LNCAP (cell line): ENCODE data around the gene TUBGCP3.

Experiments
- CTCF ChIP-seq: fragments of 450-650 bp; IDR thresholded peaks from 2 replicates; pipeline ENCODE4 v1.5.1; 2017; ENCODE audit warnings: mild to moderate bottlenecking

Gene TUBGCP3

GRCh38 chr13:112573710-112574109 is 14.2 kb downstream of the TUBGCP3 start:
- TF ChIP-seq CTCF = no peak

GRCh38 chr13:112572366-112572765 is 15.6 kb downstream of the TUBGCP3 start:
- TF ChIP-seq CTCF = no peak

- no peak for TF ChIP-seq CTCF
Observed at GRCh38 chr13:112569821-112570220, 18.1 kb downstream of the TUBGCP3 start.

- TF ChIP-seq CTCF = no peak
Observed at GRCh38 chr13:112567161-112567862, 20.6 kb downstream of the TUBGCP3 start.

GRCh38 chr13:112562786-112563383 is 25.1 kb downstream of the TUBGCP3 start:
- no peak for TF ChIP-seq CTCF

GRCh38 chr13:112562254-112562653 is 25.7 kb downstream of the TUBGCP3 start:
- TF ChIP-seq CTCF = no peak

GRCh38 chr13:112561478-112561877 is 26.5 kb downstream of the TUBGCP3 start:
- TF ChIP-seq CTCF = no peak
